EL (cell line): ENCODE data around the gene NGFR.

Source experiments
- DNase-seq: peaks from one replicate; pipeline ENCODE4 v3.0.0-alpha.2; 2016

NGFR gene

DNA sequence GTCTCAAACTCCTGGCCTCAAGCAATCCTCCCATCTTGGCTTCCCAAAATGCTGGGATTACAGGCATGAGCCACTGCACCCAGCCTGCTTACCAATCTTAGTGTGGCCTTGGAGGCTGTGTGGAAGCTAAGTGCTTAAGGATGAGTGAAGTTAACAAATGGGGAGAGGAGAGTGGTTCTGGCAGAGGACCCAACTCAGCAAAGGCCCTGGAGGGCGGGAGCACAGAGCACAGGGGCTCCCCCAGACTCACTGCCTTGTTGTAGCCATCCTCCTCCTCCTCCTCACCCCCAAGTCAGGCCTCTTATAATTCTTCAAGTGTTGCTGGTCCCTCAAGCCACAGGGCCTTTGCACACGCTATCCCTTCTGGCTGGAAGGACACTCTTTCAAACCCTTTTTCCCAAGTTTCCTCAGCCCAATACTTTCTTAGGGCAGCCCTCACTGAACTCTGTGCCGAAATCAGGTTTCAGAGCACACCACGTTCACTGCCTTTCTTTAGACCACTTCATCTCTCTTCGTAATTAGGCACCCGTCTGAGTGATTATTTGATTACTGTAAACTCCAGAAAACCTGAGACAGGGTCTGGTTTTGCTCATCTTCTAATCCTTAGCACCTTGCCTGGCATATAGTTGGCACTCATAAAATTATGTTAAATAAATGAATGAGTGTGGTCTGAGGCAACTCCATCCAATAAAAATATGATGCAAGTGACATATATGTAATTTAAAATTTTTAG is 23.4 kb downstream of the NGFR start:
- no peak for DNase-seq

GRCh38 chr17:49519781-49520180 is 24.7 kb downstream of the NGFR start:
- no peak for DNase-seq

- DNase-seq = no peak
Measured at GRCh38 chr17:49520386-49521087, 25.4 kb downstream of the NGFR start.

GRCh38 chr17:49521088-49521450 is 26.0 kb downstream of the NGFR start:
- DNase-seq = no peak

- DNase-seq = no peak
Measured at GRCh38 chr17:49521471-49522356, 26.6 kb downstream of the NGFR start.

GRCh38 chr17:49522357-49522890 is 27.3 kb downstream of the NGFR start:
- DNase-seq = no peak

- DNase-seq = no peak
Measured at GRCh38 chr17:49523196-49523595, 28.1 kb downstream of the NGFR start.

- no peak for DNase-seq
Measured at GRCh38 chr17:49523706-49524472, 28.8 kb downstream of the NGFR start.

DNA sequence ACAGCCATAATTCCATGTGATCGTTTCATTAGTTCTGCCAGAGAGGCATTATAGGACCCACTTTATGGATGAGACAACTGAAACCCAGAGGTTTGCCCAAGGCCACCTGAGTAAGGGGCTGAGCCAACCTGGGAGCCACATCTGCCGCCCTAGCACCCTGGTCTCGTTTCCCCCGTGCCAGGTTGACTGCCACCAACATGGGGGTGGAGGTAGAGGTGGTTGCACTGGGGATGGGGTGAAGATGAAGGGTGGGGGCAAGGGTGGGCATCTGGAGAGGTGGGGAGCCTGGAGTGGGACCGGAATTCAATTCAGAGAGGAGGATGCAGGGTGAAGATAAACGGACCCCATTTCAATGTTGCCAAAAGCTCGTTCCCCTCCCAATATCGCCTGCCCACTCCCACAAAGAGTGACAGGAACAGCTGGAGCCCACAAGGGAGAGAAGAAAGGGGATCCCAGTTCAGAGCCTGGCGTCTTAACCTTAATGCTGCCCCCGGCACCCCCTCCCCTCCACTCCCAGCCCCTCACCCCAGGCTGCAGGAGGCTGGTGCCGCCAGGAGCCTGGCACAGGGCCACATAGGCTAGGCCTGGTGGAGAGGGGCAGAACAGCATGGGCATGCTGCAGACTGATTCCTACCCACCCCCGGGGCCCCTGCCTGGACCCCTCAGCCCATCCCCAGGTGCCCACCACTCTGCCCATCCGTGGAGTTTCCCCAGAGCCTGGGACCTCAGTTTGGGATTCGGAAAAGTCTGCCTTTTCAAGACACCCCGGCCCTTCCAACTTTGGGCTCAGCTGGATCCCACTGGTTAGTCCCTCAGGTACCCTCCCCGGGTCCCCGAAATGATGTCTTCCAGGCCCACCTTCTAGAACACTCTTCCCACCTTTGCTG is 29.6 kb downstream of the NGFR start:
- DNase-seq = no peak

DNA sequence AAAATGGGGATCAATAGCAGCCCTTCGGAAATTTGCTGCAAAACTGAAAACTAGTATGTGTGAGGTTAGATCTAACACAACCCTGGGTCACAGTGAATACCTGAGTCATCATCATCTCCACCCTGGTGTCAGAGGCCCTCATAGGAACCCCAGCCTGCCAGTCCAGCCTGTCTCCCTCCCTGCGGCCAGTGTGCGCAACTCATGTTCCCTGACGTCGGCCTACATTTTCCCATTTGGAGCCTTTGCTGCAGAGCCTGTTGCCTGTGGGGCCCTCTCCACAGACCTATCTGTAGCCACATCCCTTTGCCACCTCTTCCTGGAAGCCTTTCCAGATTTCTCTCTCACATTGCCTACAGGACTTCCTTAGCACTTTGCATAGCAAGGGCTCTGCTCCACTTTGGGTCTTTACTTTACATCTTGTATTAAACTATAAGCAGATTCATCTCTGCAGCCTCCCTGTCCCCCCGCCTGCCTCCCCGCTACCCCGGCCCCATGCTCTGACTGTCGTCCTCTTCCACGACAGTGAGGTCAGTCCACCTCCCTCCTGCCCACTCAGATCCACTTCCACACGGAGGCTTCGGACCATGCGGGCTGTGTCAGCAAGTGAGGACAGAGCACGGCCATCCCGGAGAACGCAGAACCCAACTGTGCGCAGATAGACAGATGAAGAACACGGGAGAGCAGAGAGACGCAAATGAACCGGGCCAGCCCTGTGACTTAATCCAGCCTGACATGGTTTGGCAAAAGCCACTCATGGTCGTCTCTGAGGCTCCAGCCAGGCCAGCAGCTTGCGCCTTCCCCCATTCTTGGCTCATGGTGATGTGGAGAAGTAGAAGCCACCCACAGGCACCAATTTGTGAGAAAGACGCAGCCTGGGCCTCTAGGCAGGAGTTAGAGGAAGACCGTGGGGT is 31.0 kb downstream of the NGFR start:
- no peak for DNase-seq

GRCh38 chr17:49527927-49528651 is 33.0 kb downstream of the NGFR start:
- no peak for DNase-seq

GRCh38 chr17:49528966-49529365 is 33.9 kb downstream of the NGFR start:
- no peak for DNase-seq

- no peak for DNase-seq
Measured at GRCh38 chr17:49530118-49530517, 35.0 kb downstream of the NGFR start.

DNA sequence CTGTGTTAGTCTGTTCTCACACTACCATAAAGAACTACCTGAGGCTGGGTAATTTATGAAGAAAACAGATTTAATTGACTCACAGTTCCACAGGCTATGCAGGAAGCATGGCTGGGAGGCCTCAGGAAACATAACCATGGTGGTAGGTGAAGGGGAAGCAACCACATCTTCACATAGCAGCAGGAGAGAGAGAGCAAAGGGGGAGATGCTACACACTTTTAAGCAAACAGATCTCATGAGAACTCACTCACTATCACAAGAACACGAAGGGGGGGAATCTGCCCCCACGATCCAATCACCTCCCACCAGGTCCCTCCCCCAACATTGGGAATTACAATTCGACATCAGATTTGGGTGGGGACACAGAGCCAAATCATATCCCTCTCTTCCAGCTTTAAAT is 48.8 kb downstream of the NGFR start:
- DNase-seq = no peak

DNA sequence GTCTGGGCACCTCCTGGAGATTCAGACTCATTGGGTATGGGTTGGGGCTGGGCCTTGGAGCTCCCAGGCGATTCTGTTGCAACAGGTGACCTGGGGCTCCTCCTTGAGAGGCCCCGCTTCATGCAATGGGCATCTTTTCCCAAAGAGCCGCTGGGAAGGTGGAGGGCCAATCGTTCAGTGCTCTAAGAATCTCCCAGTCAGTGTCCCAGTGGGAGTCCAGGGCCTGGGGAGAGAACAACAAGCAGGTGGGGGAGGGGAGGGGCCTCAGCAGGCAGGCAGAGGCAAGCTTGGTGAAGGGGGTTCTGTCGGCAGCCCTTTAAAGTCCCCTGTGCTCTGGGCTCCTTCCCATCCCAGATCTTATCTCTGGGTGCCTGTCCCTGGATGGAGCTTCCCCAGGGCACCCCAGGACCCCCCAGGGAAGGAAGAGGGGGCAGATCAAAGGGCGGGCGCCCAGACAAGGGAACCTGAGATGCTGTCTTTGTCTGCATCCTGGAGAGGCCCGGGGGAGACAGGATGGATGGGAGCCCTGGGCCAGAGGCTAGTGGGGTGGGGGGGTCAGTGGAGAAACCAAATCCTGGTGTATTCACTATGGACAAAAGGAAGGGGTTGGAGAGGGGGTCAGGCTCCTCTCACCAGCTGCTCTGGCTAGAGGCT is 50.0 kb downstream of the NGFR start:
- DNase-seq = no peak

DNA sequence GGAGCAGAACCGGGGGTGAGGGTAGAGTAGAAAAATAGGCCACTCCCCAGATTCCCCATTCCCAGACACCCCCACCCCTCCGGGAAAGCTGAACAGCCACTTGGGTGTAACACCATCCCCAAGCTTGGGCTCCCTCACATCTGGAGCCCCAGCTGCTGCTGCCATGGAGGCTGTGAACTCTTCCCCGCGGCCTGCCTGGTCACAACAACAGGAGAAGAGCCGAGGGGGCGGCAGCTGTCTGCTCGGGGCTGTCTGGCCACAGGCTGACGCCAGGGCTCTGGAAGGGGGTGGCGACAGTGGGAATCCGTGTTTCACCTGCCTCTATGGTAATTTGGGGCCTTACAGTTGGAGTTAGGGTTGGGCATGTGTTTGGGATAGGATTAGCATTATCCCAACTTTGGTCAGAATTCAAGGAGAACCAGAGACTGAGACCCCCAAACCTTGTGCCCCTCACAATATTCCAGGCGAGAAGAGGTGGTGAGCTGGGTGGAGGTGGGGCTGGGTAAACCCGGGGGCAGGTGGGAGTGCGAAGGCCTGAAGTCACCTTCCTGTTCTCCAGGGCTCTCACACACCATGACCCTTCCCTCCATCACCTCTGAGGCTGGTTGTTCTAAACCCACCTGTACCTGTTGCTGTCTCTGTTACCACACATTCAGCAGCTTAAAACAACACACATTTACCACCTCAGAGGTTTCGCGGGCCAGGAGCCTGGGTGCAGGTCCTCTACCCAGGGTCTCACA is 50.9 kb downstream of the NGFR start:
- DNase-seq = no peak

- no peak for DNase-seq
Measured at GRCh38 chr17:49546546-49547535, 51.7 kb downstream of the NGFR start.
